GM18520 (cell line): ENCODE measurements around the gene CERS6.

Experiments
- ATAC-seq: cut with Tn5 transposase; IDR thresholded peaks from one replicate; pipeline ENCODE4 v1.9.1; 2021; ENCODE audit not compliant: unreplicated experiment

CERS6 gene

GRCh38 chr2:168441214-168441872 is 14.7 kb upstream of the CERS6 start:
- ATAC-seq: no peak

GRCh38 chr2:168443818-168444217 is 12.3 kb upstream of the CERS6 start:
- ATAC-seq: no peak

GRCh38 chr2:168445960-168446359 is 10.1 kb upstream of the CERS6 start:
- ATAC-seq: no peak

- ATAC-seq: no peak
These were observed 7.1 kb upstream of the CERS6 start for GRCh38 chr2:168448980-168449379.

- ATAC-seq: no peak
These were observed 6.7 kb upstream of the CERS6 start for GRCh38 chr2:168449419-168449818.

- ATAC-seq: no peak
These were observed 5.9 kb upstream of the CERS6 start for GRCh38 chr2:168450171-168450570.

- no peak for ATAC-seq
These were observed 5.3 kb upstream of the CERS6 start for GRCh38 chr2:168450732-168451131.

- no peak for ATAC-seq
These were observed 3.3 kb upstream of the CERS6 start for GRCh38 chr2:168452781-168453180.

GRCh38 chr2:168453404-168453803 is 2.7 kb upstream of the CERS6 start:
- ATAC-seq: no peak

- no peak for ATAC-seq
These were observed 1.1 kb upstream of the CERS6 start for GRCh38 chr2:168454737-168455644.

- peak; percentile 6 for ATAC-seq
These were observed 583 bp downstream of the CERS6 start for GRCh38 chr2:168456521-168457189.

GRCh38 chr2:168457190-168457895 is 1.3 kb downstream of the CERS6 start:
- ATAC-seq: no peak

- ATAC-seq: no peak
These were observed 2.1 kb downstream of the CERS6 start for GRCh38 chr2:168458139-168458538.

- ATAC-seq: no peak
These were observed 3.2 kb downstream of the CERS6 start for GRCh38 chr2:168459256-168459655.

- ATAC-seq: no peak
These were observed 4.5 kb downstream of the CERS6 start for GRCh38 chr2:168460571-168460970.

- ATAC-seq: no peak
These were observed 5.3 kb downstream of the CERS6 start for GRCh38 chr2:168461178-168461941.

GRCh38 chr2:168461942-168462331 is 5.9 kb downstream of the CERS6 start:
- ATAC-seq: no peak

GRCh38 chr2:168462543-168463045 is 6.5 kb downstream of the CERS6 start:
- ATAC-seq: no peak

GRCh38 chr2:168465594-168465993 is 9.5 kb downstream of the CERS6 start:
- no peak for ATAC-seq

- ATAC-seq: no peak
These were observed 10.2 kb downstream of the CERS6 start for GRCh38 chr2:168466190-168466737.
